H1 (cell line): ENCODE results near the gene NUBPL. TPM values are rescaled to one million over a fixed set of nuclear protein-coding genes. Genes with fewer than 3 reads are reported as not detected.

Experiments
- CBX8 ChIP-seq: fragments of 300-800, 300-1000 bp; sonication (generic); IDR thresholded peaks from 2 replicates; pipeline ENCODE4 v1.7.1; 2016; ENCODE audit warnings: low read depth, low read length, borderline replicate concordance
- CHD7 ChIP-seq: fragments of 300-600 bp; sonication (generic); IDR thresholded peaks from 2 replicates; pipeline ENCODE4 v1.7.1; 2012; ENCODE audit warnings: low read length, moderate library complexity, mild to moderate bottlenecking, inconsistent platforms; ENCODE audit not compliant: insufficient replicate concordance
- CREB1 ChIP-seq: IDR thresholded peaks from 2 replicates; pipeline ENCODE4 v1.6.1; 2012; ENCODE audit warnings: inconsistent platforms
- E2F6 ChIP-seq: IDR thresholded peaks from 2 replicates; pipeline ENCODE4 v1.6.1; 2012; ENCODE audit warnings: inconsistent platforms
- EP300 ChIP-seq, 2 experiments: IDR thresholded peaks; 1 replicate in 1 of 2; 2 replicates in 1 of 2; pipeline ENCODE4 v1.6.1; 2011 to 2012; ENCODE audit warnings: low read depth in 2 of 2, low read length in 2 of 2, mild to moderate bottlenecking in 2 of 2, borderline replicate concordance in 1 of 2, inconsistent platforms in 1 of 2, moderate library complexity in 1 of 2
- NANOG ChIP-seq: IDR thresholded peaks from 2 replicates; pipeline ENCODE4 v1.6.1; 2011; ENCODE audit warnings: low read length, low read depth, mild to moderate bottlenecking, inconsistent platforms; ENCODE audit not compliant: insufficient read depth, poor library complexity, severe bottlenecking
- TAF1 ChIP-seq: IDR thresholded peaks from 2 replicates; pipeline ENCODE4 v1.6.1; 2011; ENCODE audit warnings: mild to moderate bottlenecking, low read depth, low read length
- polyA plus RNA-seq, 7 experiments: library from polyadenylated mRNA; depleted of rRNA in 3 of 7; stranded (reverse) in 5 of 7; unstranded in 2 of 7; fragments of >200 nt in 5 of 7; fragments of 200-250 nt in 2 of 7; gene quantifications; 1 replicate in 5 of 7; 2 replicates in 1 of 7; 4 replicates in 1 of 7; pipeline versions ENCODE4 v1.2.1 to v1.2.3, GENCODE V29; 2011 to 2013; ENCODE audit warnings: missing spikeins in 2 of 7, mixed read lengths in 2 of 7
- total RNA-seq: library from RNA; stranded (reverse); fragmentation: NEBNext Ultra II Directional; extraction: Animal tissue kit (Norgen Biotek cat#: 25700); gene quantifications from 2 replicates; pipeline ENCODE4 v1.2.1, GENCODE V29; 2021
- TF ChIP-seq, protein P1 (sequence below), 3 experiments: IDR thresholded peaks; 1 replicate in 2 of 3; 2 replicates in 1 of 3; pipeline versions ENCODE4 v1.5.1 to v1.6.1; 2011; ENCODE audit warnings: low read length in 3 of 3, mild to moderate bottlenecking in 3 of 3, inconsistent platforms in 2 of 3, low read depth in 1 of 3, moderate library complexity in 1 of 3; ENCODE audit not compliant: insufficient read depth in 1 of 3; ENCODE audit errors: control extremely low read depth in 1 of 3

The NUBPL gene
- total and polyA plus RNA-seq, 2 of the 8 experiments (the other 6 are each of a cell fraction or from before 2014, with no cell fraction given) = 1.6 to 6.8 TPM

- no peak for TF ChIP-seq CHD7
- TF ChIP-seq CREB1 = no peak
- TF ChIP-seq NANOG = no peak
- TF ChIP-seq, protein P1, sequence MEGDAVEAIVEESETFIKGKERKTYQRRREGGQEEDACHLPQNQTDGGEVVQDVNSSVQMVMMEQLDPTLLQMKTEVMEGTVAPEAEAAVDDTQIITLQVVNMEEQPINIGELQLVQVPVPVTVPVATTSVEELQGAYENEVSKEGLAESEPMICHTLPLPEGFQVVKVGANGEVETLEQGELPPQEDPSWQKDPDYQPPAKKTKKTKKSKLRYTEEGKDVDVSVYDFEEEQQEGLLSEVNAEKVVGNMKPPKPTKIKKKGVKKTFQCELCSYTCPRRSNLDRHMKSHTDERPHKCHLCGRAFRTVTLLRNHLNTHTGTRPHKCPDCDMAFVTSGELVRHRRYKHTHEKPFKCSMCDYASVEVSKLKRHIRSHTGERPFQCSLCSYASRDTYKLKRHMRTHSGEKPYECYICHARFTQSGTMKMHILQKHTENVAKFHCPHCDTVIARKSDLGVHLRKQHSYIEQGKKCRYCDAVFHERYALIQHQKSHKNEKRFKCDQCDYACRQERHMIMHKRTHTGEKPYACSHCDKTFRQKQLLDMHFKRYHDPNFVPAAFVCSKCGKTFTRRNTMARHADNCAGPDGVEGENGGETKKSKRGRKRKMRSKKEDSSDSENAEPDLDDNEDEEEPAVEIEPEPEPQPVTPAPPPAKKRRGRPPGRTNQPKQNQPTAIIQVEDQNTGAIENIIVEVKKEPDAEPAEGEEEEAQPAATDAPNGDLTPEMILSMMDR (IDR thresholded peaks at IDR 0.05; ENCODE audit: control extremely low read depth in 1 of 3, insufficient read depth in 1 of 3, low read depth in 1 of 3, low read length in 3 of 3) = no peak
- TF ChIP-seq TAF1 = no peak
- no peak for TF ChIP-seq EP300 (IDR thresholded peaks at IDR 0.05; ENCODE audit: borderline replicate concordance in 1 of 2, low read depth in 2 of 2, low read length in 2 of 2)
- TF ChIP-seq CBX8 = no peak
- no peak for TF ChIP-seq E2F6
These were observed 44.5 kb downstream of the NUBPL start (continued) for GRCh38 chr14:31605702-31606101.
